Stimulated activated CD8-positive, alpha-beta memory T cell treated with anti-CD3 and anti-CD28 coated beads, Interleukin-15, amount 100 ng/mL, for 24 hours (primary cell): ENCODE data around the gene ADTRP.
"Not testable (repeated sequence)": the region's sequence is repeated elsewhere in the genome, so short reads cannot be mapped to it uniquely, and the experiment has no call there.

Experiments
- DNase-seq: peaks from one replicate; pipeline ENCODE4 v3.0.0-alpha.2; 2020; ENCODE audit warnings: low read depth

The ADTRP gene

GRCh38 chr6:11803591-11803971 is 25.0 kb upstream of the ADTRP start:
- DNase-seq = no peak

DNA sequence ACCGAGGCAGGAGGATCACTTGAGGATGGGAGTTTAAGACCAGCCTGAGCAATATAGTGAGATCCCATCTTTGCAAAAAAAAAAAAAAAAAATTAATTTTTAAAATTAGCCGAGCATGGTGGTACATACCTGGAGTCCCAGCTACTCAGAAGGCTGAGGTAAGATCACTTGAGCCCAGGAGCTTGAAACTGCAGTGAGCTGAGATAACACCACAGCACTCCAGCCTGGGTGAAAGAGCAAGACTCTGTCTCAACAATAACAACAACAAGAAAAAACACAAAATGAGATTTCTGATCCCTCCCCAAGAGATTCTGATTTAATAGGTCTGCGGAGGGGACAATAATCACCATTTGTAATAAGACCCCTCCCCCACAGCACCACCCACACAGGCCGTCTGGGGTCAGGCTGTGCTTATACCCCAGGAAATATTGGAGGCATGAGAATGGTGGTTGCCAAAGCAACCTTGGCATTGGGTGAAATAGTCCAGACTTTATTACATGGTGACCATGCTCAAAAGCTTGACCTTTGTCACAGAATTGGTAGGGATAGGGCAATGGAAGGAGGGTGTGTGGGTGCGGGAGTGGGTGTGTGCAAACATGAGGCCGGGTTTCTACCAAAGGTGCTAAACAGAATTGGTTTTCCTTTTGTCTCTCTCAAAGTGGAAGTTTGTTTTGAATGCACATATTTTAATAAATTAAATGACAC is 24.4 kb upstream of the ADTRP start:
- DNase-seq = no peak

GRCh38 chr6:11800531-11800930 is 21.9 kb upstream of the ADTRP start:
- not testable (repeated sequence) for DNase-seq

GRCh38 chr6:11798538-11798937 is 19.9 kb upstream of the ADTRP start:
- no peak for DNase-seq

DNA sequence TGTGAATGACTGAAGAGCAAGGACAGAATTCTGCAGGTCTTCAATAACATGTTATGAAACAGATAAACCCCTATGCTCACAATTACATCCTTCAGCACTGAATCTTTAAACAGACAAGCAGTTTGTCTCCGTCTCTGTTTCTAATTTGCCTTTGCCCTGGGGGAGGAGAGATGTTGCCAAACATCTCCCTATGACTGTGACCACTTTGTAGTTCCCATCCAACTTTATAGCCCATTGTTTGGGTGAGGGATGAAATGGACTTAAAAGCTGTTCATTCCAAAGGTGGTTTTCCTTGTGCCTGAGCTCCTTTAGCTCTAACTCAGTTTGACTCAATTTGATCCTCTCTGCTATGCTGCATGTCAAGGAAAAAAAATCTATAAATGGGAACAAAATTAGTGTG is 19.5 kb upstream of the ADTRP start:
- DNase-seq = no peak

DNA sequence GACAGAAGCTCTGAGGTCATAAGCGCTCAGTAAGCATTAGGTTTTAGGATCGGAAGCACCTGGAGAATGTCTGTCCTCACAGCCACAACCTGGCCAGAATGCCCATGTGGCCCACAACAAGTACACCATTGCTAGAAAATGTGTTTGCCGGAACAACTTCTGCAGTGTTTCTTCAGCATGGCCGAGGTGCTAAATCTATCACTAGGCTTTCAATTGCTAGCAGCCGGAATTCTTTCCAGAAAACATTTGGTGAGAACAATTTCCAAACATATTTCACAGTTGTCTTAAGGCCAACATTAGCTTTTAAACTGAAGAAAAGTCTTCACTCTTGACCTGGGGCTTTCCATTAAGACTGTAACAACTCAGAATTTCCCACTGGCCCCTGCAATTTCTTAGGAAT is 18.2 kb upstream of the ADTRP start:
- no peak for DNase-seq

GRCh38 chr6:11795403-11795802 is 16.8 kb upstream of the ADTRP start:
- no peak for DNase-seq

GRCh38 chr6:11793277-11793676 is 14.7 kb upstream of the ADTRP start:
- no peak for DNase-seq

DNA sequence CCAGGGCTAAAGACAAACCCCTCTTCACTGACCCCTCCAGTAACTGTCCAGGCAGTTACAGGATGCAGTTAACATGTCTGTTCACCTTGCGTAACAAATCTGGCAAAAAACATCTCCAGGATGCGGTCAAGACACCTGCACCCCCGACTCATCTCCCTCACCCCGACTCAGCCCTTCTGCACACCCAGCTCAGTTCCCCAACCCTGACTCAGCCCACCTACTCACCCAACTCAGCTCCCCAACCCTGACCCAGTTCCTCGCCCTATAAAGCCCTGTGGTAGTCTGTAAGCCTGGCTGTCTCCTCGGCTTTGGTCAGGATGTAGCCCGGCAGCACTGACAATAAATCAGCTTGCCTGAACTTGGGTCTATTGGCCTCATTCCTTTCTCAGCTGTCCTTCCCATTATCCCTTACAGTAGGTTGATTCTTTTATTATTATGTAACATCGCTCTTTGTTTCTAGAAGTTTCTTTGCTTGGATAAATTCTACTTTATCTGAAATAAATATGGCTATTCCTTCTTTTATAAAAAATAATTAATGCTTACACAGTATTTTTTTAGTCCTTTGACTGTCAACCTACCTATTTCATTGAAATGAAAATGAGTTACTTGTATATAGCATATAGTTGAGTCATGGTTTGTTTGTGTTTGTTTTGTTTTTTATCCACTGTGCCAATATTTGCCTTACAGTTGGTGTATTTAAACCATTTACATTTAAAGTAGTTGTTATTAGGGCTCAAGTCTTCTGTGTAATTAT is 12.9 kb upstream of the ADTRP start:
- DNase-seq = no peak

- no peak for DNase-seq
Measured at GRCh38 chr6:11789744-11790143, 11.1 kb upstream of the ADTRP start.

- no peak for DNase-seq
Measured at GRCh38 chr6:11788043-11788442, 9.4 kb upstream of the ADTRP start.

DNA sequence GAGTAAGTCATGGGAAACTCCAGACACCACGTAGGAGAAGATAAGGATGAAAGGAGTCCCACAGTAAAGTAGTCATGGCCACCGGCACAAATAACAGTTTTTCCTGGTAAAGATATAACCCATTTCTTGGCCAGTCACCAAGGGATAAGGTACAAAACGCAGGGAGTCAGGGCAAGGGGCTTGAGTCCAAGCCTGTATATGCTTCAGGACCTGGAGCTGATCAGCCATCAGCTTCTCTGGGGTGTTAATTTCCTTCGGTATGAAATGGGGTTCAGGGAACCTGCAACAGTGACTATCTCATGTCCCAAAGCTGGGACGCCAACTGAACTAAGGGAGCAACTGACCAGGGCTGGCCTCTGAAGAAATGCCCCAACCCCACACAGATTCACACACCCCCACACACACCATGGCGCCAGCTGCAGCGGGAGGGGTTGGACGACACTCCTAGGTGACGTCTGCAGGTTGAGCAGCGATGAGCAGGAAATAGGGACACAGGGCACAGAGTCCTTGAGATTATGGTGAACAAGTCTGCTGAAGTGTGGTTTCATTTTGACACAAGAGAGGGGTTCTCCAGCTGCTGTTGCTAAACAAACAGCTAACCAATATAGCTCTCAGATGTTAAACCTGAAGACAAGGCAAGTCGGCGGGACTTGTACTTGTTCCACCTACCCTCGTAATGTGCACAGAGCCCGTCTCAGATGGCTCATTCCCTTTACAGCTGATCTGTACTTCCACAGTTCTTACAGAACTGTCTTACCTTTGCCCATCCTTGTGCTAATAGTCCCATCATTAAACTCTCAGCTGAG is 7.4 kb upstream of the ADTRP start:
- DNase-seq = no peak

GRCh38 chr6:11785415-11785773 is 6.8 kb upstream of the ADTRP start:
- no peak for DNase-seq

GRCh38 chr6:11784341-11784740 is 5.7 kb upstream of the ADTRP start:
- DNase-seq = no peak

DNA sequence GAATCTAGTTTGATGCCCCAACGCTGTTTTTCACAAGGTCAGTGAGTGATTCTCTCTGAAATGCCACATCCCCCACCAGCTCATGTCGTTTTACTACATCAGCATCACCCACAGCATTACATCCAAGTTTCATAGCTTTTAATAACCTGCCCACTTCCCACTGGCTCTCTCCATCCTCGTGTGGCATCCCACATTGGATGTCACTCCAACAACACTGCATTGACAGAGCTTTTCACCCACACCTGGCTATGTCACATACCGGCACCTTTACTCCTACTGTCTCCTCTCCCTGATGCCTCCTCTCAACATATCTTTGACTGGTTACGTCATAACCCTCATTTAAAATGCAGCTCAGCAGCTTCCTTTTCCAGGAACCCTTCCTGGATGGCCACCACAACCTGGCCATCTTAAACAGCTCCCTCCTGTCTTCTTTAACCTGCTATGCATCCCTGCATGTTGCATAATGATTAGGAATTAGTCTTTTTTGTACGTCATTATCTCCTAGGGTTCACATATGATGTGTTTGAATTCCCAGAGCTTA is 5.0 kb upstream of the ADTRP start:
- no peak for DNase-seq

GRCh38 chr6:11782524-11782923 is 3.9 kb upstream of the ADTRP start:
- DNase-seq = no peak

GRCh38 chr6:11780097-11780428 is 1.5 kb upstream of the ADTRP start:
- DNase-seq = no peak

DNA sequence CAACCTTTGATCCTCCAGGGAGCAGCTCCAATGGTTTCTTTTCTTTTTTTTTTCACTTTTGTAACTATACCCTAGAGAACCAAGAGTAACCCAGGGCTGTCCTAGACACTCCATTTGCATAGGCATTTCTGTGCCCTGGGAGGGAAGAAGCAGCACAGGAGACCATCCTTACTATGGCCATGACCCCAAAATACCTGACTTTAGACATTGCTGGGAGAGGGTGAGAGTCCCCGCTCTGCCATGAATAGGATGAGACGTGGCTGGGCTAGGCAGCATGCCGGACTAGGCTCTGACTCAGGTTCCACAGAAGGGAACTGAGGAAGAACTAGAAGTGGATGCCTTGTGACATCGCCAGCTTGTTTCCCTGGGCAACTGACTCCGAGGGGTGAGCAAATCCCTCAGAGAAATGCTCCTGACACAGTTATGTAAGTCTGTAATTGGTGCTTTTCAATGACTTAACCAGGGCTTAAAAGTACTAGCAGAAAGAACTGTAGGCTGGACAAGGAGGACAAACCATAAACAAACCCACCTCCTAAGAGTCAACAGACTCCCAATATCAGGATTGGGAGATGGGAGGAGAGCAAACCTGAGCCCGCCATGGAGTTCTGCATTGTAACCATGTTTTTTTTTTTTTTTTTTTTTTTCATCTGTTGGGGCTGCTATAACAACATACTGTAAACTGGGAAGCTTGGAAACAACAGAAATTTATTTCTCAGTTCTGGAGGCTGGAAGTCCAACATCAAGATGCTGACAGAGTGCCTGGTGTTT is 910 bp upstream of the ADTRP start:
- DNase-seq = no peak

GRCh38 chr6:11778036-11778435 is 567 bp downstream of the ADTRP start:
- no peak for DNase-seq

DNA sequence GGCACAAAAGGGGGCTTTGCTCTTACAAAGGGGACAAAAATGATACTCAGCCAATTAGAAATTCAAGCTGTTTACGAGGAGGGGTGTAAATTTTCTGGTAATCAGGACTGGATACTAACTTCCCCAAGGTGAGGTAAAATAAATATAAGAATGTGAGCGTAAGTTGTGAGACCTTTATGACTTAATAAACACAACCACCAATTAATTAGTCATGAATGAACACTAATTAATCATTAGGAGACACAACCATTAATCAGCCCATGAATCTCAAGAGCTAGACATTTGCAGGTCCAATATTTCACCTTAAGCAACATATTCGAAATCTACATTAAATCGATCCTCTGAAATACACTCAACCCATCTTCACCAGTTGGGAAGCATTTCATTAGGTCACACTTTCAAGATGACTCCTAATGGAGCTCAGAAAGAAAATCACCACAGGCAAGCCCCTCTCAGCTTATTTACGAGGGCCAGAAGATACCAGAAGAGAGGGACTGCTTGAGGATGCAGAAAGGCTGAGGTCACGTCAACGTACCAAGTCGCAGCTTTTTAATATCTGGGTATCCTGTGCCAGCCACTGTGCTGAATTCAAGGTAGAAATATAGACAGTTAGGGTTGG is 2.7 kb downstream of the ADTRP start:
- DNase-seq = no peak

DNA sequence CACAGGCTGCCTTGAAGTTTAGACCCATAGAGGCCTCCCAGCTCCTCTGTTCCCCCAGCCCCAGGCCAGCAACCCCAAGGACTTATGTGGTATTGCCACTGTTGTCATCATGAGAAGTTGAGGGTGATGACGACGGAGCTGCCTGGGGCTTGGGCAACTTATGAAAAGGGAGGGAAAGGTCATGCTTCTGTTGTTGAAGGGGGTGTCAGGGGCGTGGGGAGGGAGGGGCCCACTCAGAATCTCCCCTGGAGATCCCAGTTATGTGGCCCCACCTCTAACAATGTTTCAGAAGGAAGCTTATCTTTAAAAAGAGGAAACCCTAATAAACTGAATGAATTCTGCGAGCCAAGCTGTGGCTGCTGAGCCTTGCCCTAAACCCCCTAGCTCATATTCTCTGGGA is 4.2 kb downstream of the ADTRP start:
- DNase-seq = no peak

- DNase-seq = no peak
Measured at GRCh38 chr6:11773581-11773980, 5.0 kb downstream of the ADTRP start.
